HG03095 (cell line): ENCODE data around the gene IFT74.

Source experiments
- ATAC-seq: cut with Tn5 transposase; IDR thresholded peaks from one replicate; pipeline ENCODE4 v1.9.1; 2021; ENCODE audit warnings: moderate library complexity; ENCODE audit not compliant: unreplicated experiment

The IFT74 gene

GRCh38 chr9:26955921-26956859 lies at the start of gene IFT74:
TSS of gene IFT74 (plus strand) at chr9:26956412. CDS start at chr9:26961968, 5,556 bp downstream.
- ATAC-seq = peak; percentile 100

- ATAC-seq = no peak
Measured at GRCh38 chr9:26913138-26913668, 43.0 kb upstream of the IFT74 start.

- ATAC-seq = no peak
Measured at GRCh38 chr9:26919698-26920097, 36.5 kb upstream of the IFT74 start.

GRCh38 chr9:26925609-26926008 lies 30.6 kb upstream of the IFT74 start:
- no peak for ATAC-seq

GRCh38 chr9:26928902-26929495 lies 27.2 kb upstream of the IFT74 start:
- ATAC-seq = no peak

- ATAC-seq = no peak
Measured at GRCh38 chr9:26935847-26936246, 20.4 kb upstream of the IFT74 start.

GRCh38 chr9:26937816-26938371 lies 18.3 kb upstream of the IFT74 start:
- no peak for ATAC-seq

- ATAC-seq = no peak
Measured at GRCh38 chr9:26939955-26940711, 16.1 kb upstream of the IFT74 start.

GRCh38 chr9:26940779-26941178 lies 15.4 kb upstream of the IFT74 start:
- no peak for ATAC-seq

GRCh38 chr9:26945591-26945990 lies 10.6 kb upstream of the IFT74 start:
- no peak for ATAC-seq

GRCh38 chr9:26946753-26947727 lies 9.2 kb upstream of the IFT74 start, which contains the start of gene PLAA:
TSS of gene PLAA (minus strand) at chr9:26947242. CDS start at chr9:26947045, 197 bp downstream.
- ATAC-seq = peak; percentile 99

- ATAC-seq = no peak
Measured at GRCh38 chr9:26947736-26948135, 8.5 kb upstream of the IFT74 start.

- no peak for ATAC-seq
Measured at GRCh38 chr9:26949637-26950069, 6.6 kb upstream of the IFT74 start.

- ATAC-seq = no peak
Measured at GRCh38 chr9:26950521-26950920, 5.7 kb upstream of the IFT74 start.

GRCh38 chr9:26951794-26952193 lies 4.4 kb upstream of the IFT74 start:
- no peak for ATAC-seq

- no peak for ATAC-seq
Measured at GRCh38 chr9:26954050-26954508, 2.1 kb upstream of the IFT74 start.

GRCh38 chr9:26955222-26955903 lies 849 bp upstream of the IFT74 start:
- no peak for ATAC-seq

- no peak for ATAC-seq
Measured at GRCh38 chr9:26956860-26957233, 635 bp downstream of the IFT74 start.

GRCh38 chr9:26971721-26972120 lies 15.5 kb downstream of the IFT74 start:
- ATAC-seq = no peak
